ENCODE data around the gene PANX1.

- TF ChIP-seq EZH2 (IDR thresholded peaks at IDR 0.05; ENCODE audit: low read length, missing control alignments), result no peak
- no peak for TF ChIP-seq CTCF (conservative IDR thresholded peaks at IDR 0.05 in 1 of 2, IDR thresholded peaks at IDR 0.05 in 1 of 2; ENCODE audit: low read depth in 1 of 2, low read length in 2 of 2)
Observed at GRCh38 chr11:94117197-94117574, 11.5 kb upstream of the PANX1 start.
